GM19468 (cell line): ENCODE measurements around the gene FXYD5.
"Not testable (repeated sequence)": the region's sequence is repeated elsewhere in the genome, so short reads cannot be mapped to it uniquely, and the experiment has no call there.

Experiments
- ATAC-seq: cut with Tn5 transposase; IDR thresholded peaks from one replicate; pipeline ENCODE4 v1.9.1; 2021; ENCODE audit warnings: mild to moderate bottlenecking, moderate library complexity, moderate number of reproducible peaks; ENCODE audit not compliant: unreplicated experiment; ENCODE audit errors: extremely low read depth

FXYD5 gene

DNA sequence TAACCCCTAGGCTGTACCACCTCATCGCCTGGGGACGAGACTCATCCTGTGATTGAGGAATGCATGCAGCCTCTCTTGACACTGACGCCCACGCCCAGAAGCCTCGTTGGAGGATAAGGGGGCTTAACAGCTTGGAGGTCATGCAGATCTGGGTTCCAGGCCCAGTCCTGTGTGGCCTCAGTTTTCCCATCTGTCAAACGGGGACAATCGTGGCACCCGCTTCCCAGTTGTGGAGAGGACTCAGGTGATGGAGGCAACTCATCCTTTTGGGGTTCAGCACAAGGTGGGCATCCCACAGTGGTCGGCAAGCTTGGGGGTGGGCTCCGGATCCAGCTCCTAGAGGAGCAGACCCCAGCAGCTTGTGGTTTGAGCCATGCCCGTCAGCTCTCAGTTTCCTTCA, 18.3 kb upstream of the FXYD5 start:
- no peak for ATAC-seq

DNA sequence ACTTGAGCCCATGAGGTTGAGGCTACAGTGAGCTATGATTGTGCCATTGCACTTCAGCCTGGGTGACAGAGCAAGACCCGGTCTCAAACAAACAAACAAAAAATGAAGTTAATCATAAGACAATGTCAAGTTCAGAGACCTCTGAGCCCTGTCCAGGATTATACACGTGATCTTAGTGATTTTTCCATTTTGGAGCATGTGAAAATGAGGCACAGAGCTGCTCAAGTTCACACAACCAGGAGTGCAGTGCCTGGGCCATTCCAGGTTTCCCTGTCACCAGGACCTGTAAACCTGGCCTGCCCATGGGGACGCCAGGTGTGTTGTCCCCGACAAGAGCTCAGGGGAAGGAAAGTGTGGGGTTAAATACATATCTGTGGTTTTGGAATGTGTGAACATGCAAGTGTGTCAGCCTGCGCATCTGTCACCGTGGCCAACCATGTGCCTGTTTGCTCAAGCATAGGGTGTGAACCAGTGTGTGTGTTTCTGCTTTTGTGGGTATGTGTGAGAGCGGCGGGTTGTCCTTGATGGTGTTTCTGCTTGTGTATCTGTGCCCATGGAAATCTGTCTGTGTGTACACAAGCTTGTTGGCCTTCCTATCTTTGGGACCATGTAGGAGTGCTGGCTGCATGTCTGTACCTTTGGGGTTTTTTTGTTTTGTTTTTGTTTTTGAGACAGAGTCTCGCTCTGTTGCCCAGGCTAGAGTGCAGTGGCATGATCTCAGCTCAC, 17.4 kb upstream of the FXYD5 start:
- ATAC-seq: no peak

- no peak for ATAC-seq
Observed at GRCh38 chr19:35138305-35138892, 16.1 kb upstream of the FXYD5 start, which contains the start of gene FXYD1. Gene FXYD1, plus strand, starts transcription at chr19:35138824. Its CDS starts 1,256 bp downstream, at chr19:35140080.

DNA sequence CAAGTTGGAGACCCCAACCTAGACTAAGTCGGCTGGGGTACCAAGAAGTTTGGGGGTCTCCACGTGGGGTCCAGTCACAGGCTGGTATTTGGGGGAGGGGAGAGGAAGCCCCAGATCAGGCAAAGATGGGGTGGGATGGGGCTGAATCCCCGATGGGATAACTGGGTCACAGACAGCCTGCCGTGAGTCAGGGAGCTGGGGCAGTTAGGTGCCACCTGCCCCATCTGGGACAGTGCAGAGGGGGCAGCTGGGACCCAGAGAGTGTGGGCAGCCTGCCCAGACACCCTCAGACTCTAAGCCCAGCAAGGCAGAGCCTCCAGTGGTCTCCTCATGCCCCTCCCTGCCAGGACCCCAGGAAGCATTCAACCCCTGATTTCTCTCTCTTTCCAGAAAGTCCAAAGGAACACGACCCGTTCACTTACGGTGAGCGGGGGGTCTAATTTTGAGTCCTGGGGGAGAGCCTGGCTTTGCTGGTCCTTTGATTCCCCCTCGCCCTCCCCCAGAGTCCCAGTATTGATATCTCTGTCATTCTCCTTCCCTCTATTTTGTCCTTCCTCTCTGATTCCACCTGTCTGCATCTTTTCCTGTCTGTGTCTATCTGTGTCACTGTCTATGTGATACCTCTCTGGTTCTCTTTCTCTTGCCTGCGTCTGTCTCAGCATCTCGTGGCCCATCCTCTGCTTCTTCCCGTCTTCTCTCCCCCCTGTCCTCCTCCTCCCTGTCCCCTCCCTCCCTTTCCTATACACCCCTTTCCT, 14.2 kb upstream of the FXYD5 start:
- no peak for ATAC-seq

GRCh38 chr19:35140962-35141836, 13.3 kb upstream of the FXYD5 start:
- ATAC-seq: no peak

DNA sequence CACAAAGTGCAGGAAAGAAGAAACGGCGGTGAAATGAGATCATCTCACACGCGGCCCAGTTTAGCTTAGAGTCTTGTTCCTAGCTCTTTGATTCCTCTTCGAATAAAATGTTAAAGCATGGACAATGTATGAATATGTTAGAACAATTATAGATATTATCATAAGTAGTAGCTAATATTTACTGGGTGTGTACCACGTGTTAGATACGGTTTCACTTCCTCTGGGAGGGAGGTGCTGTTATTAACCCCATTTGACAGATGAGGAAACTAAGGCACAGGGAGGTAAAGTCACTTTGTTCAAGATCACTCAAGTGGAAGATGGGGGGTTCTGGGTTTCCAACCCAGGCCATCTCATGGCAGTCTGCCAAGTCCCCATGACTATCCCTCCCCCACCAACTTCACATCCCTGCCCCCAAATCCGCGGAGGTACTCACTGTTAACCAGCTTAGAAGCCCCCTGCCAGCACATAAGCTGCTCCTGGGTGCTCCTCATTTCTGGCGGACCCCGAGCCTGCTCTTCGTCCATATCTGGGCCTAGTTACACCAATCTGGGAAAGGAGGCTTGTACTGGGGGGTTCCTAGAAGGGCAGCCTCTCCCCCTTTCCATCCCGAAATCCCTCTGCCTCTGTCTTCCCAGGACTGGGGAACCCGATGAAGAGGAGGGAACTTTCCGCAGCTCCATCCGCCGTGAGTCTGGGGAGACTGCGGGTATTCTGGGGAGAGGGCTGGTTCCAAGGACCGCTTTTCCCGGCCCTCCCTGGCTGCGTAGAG, 12.5 kb upstream of the FXYD5 start:
- no peak for ATAC-seq

GRCh38 chr19:35142606-35143230, 11.8 kb upstream of the FXYD5 start:
- no peak for ATAC-seq

- no peak for ATAC-seq
Observed at GRCh38 chr19:35143231-35143715, 11.3 kb upstream of the FXYD5 start, which contains the start of gene FXYD7. Gene FXYD7, plus strand, starts transcription at chr19:35143255. Its CDS starts 79 bp downstream, at chr19:35143334.

DNA sequence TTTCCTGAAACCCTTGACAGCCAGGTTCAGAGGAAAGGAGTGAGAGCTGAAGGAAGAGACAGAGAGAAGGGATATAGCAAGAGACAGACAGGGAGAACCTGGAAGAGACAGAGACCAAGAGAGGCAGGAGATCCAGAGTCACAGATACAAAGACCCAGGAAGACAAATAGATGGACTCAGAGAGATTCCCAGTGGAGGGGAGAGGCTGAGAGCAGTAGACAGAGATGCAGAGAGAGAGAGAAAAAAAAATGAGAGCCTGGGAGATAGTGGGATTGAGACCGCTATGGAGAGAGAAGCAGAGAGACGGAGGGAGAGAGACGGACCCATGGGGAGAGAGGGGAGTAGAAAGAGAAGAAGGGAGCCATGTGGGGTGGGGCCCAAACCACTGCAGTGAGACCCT, 10.7 kb upstream of the FXYD5 start:
- ATAC-seq: no peak

DNA sequence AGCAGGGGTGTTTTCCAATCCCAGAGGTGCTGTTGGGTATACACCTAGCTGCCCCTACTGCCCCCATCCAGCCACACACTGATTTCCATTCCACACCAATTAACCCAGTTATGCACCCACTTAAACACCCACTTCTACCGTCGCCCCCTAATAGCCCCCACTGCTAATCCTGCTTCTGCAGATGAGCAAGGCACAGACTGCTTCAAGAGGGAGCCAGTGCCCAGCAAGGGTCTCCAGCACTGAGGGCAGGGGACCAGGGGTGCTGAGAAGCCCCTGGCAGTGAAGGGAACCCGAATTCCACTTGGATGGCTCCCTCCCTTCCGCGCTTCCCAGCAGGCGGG, 10.3 kb upstream of the FXYD5 start:
- no peak for ATAC-seq

DNA sequence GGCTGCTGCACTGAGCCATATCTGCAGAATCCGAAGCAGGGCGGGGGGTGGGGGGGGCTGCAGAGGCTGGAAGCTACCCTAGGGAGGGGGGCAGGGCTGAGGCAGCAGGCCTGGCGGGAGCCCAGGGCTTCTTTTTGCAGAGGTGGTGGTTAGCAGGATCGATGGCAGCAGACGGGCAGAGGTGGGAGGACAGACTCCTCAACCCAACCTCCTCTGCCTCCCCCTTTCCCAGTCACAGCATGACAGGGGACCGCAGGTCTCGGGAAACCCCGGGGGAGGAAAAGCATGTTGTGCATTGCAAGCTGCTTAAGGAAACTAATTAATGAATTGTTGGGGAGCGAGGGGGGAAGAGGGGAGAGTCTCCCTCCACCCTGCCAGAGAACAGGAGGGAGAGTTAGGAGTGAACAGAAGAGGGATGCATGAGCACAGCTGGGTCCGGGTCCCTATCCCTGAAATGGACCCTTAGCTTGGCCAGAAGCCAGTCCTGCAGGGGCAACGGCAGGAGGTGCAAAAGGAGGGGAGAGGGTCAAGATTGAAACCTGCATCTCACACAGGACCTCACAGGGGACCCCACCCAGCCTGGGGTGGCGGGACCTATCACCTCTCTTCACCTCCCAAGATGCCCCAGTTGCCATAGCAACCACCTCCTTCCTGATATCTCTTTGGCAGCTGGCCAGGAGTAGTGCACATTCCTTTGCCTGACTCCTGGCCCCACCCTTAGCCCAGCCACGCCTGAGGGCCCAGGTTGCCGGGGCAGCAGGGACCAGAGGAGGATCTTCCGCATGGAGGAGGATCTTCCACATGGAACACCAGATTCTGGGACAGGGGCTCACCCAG, 9.7 kb upstream of the FXYD5 start:
- ATAC-seq: no peak

- no peak for ATAC-seq
Observed at GRCh38 chr19:35146746-35147459, 7.6 kb upstream of the FXYD5 start.

- no peak for ATAC-seq
Observed at GRCh38 chr19:35149463-35149862, 5.1 kb upstream of the FXYD5 start.

GRCh38 chr19:35150445-35150844, 4.1 kb upstream of the FXYD5 start:
- ATAC-seq: no peak

- no peak for ATAC-seq
Observed at GRCh38 chr19:35151273-35152065, 3.1 kb upstream of the FXYD5 start.

DNA sequence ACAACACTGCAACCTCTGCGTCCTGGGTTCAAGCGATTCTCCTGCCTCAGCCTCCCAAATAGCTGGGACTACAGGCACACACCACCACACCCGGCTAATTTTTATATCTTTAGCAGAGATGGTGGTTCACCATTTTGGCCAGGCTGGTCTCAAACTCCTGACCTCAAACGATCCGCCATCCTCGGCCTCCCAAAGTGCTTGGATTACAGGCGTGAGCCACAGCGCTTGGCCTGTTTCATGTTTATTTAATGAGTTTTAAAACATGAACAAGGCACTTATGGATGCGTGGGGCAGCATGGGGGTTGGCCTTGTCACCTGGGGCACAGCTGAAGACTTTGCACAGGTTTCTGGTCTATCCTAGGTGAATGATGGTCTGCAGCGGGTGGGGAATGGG, 1.4 kb upstream of the FXYD5 start:
- not testable (repeated sequence) for ATAC-seq
